Retinal pigment epithelial cell (primary cell): ENCODE data around the gene TOM1L2.

Experiments
- DNase-seq: peaks from one replicate; pipeline ENCODE4 v3.0.0-alpha.2; 2010; ENCODE audit warnings: low read depth
- H3K4me3 ChIP-seq: 2 replicates; pipeline ENCODE4 v1.5.1; 2011; ENCODE audit warnings: mild to moderate bottlenecking, low read length, control low read depth, moderate library complexity
- TF ChIP-seq, protein P1 (sequence below): conservative IDR thresholded peaks from 2 replicates; pipeline ENCODE4 v1.5.1; 2011; ENCODE audit warnings: low read depth, low read length, control low read depth, inconsistent platforms

Gene TOM1L2

DNA sequence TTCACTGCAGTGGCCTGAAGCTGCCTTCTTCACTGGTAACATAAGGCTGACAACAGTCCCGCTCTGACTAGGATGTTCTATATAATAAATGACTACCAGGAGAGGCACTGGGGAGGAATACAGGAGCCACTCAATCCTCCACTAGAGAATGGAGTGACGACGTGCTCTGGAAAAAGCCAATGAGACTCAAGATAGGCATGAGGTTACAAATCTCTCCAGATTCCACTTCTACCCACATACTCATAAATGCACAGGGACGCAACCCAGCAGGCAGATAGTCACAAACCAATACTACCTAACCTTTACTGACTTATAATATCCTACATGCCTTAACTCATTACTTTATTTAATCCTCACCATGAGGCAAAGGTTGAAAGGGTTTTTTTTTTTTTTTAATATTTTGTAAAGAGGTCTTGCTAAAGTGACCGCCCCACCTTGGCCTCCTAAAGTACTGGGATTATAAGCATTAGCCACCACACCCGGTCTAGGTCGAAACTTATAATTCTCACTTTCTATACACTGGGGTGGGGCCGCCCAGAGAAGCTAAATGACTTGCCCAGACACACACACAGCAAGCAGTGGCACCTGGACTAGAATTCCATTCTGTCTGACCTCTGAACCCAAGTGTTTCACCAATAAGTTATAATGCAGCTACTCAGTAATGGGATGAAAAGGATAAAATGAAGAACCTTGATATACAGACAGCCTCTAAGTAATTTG, 33.7 kb downstream of the TOM1L2 start:
- TF ChIP-seq, protein P1, sequence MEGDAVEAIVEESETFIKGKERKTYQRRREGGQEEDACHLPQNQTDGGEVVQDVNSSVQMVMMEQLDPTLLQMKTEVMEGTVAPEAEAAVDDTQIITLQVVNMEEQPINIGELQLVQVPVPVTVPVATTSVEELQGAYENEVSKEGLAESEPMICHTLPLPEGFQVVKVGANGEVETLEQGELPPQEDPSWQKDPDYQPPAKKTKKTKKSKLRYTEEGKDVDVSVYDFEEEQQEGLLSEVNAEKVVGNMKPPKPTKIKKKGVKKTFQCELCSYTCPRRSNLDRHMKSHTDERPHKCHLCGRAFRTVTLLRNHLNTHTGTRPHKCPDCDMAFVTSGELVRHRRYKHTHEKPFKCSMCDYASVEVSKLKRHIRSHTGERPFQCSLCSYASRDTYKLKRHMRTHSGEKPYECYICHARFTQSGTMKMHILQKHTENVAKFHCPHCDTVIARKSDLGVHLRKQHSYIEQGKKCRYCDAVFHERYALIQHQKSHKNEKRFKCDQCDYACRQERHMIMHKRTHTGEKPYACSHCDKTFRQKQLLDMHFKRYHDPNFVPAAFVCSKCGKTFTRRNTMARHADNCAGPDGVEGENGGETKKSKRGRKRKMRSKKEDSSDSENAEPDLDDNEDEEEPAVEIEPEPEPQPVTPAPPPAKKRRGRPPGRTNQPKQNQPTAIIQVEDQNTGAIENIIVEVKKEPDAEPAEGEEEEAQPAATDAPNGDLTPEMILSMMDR, result no peak
- no peak for DNase-seq
- H3K4me3 ChIP-seq, result no peak overlapping the region

DNA sequence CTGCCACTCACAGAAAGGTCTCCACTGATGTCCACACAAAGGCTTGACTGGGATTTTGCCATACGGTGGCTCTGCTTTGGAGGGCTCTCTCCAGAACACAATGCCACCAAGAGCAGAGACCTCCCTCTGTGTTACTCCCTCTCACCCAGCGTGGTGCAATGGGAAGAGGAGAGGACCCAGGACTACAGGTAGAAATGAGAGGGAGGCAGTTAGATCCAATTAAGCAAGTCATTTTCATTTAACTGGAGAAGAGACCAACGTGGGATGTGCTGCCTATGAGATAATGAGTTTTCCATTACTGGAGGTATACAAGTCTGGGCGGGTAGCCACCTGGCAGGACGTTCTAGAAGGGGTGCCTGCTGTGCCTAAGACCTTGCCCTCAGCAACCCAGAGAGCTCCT, 34.2 kb downstream of the TOM1L2 start:
- TF ChIP-seq, protein P1, result no peak
- no peak overlapping the region for H3K4me3 ChIP-seq
- DNase-seq, result no peak

DNA sequence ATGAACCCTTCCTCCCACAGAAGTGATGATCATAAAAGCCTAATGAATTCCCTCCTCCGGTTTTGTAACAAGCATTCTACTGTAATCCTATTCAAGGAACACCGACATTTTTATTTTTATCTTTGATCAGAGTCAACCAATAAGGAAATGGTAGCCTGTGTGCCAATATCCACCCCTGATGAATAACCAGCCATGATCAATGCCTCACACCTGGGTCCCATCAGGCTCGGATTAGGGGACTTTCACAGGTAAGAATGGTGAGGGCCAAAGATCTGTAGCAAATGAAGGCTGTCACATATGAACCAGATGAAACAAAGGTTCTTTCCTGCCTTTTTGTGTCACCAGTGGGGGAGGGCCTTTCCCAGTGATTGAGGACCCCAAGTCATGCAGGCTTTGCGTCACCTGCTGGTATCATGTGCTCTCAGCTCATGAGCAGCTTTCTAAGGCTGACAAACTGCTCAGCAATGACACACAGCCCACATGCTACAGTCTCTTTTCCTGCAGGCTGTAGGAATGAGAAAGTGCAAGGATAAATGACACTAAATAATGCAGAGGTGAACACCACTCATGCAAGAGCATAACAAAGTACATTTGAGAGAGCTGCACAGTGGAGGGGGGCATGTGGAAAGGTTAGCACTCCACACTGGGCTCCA, 34.9 kb downstream of the TOM1L2 start:
- peak; percentile 68 for DNase-seq
- TF ChIP-seq, protein P1, result no peak
- no peak overlapping the region for H3K4me3 ChIP-seq

DNA sequence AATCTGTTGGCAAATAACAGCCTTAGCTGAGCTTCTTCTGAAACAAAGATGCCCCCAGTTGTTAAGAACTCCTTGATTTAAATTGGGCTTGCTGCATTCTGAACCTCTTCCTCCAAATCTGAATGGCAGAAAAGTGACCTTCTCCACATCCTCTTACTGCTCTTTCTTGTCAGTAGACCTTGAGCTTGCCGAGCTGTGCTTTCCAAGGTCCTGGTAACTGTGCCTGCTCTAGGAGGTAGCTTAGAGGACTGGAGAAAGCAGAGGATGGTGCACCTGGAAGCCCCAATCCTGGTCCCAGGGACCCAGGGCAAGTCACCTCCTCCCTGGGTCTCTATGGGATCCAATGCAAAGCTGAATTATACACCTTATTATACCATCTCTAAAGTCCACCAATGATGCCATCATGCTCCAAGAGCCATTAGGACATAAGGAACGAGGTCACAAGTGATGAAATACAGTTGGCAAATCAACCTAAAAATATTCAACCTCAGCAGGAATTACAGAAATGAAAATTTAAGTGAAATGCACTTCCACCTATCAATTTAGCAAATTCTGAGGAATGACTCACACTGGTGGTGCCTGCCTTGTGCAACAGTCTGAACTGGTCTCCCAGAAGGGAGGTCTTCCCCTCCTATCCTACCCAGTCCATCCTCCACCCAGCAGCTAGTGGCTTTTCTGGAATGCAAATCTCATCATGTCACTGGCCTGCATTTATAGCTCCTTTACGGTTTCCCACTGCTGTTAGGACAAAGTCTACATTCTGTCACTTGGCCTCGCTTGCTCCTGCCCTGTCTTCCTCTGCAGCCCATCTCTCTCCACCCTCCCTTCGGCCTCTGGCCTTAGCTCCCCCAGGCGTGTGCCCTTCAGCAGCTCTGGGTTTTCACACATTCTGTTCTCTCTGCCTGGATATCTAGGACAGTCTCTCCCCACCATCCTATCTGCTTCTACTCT, 36.6 kb downstream of the TOM1L2 start:
- no peak overlapping the region for H3K4me3 ChIP-seq
- DNase-seq, result peak; percentile 70
- TF ChIP-seq, protein P1, result no peak

DNA sequence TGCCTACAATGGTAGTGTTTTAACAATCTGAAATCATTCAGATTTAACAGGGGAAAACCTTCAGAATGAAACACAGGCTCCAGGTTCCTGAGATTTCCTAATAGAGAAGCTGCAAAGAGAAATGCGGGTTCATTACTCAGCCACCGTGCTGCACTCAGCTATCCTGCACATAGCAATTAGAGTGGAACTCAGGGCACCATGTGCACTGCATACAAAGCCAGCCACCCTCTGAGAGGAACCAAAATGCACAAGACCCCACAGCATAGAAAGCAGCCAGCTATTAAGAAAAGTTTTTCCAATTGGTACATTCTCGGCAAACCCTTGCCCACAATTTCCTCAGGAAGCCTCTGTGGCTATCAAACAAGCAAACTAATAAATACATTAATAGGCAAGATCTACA, 37.4 kb downstream of the TOM1L2 start:
- no peak for DNase-seq
- no peak overlapping the region for H3K4me3 ChIP-seq
- TF ChIP-seq, protein P1, result no peak

DNA sequence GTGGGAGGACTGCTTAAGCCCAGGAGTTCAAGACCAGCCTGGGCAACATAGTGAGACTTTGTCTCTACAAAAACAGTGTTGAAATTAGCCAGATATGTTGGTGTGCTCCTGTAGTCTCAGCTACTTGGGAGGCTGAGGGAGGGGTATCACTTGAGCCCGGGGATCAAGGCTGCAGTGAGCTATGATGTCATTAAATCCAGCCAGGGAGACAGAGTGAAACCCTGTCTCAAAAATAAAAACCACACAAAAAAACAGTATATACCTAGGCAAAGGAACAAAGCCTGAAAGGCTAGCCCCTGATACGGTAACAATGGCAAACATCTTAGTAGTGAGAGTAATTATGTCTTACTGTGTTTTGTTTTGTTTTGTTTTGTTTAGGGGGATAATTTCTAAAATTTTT, 38.0 kb downstream of the TOM1L2 start:
- no peak overlapping the region for H3K4me3 ChIP-seq
- TF ChIP-seq, protein P1, result no peak
- no peak for DNase-seq
